ENCODE data around the gene SPG7. TPM values are rescaled to one million over a fixed set of nuclear protein-coding genes. Genes with fewer than 3 reads are reported as not detected.

SPG7 gene
- polyA plus RNA-seq, 1 donor from 2014 or later = 216 TPM

DNA sequence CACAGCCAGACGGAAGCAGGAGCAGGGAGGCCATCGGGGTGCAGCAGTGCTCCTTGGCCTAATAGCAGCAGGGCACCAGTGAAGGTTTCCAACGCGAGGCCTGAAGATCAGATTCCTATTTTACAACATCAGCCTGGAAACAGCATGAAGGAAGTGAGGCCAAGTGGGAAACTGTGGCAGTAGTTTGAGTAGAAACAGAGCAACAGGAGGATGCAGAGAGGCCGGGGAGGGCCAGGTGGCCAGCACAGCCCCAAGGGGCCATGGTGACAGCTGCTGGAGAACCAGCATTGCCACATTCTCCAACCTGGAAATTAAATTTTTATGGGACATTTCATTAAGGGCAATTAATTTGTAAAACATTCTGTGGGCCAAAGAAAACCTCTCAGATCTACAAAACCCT, 14.4 kb upstream of the SPG7 start:
- no peak overlapping the region for H3K27ac ChIP-seq (ENCODE audit: low read length)
- no peaks in the 10 kb centered on the region for H3F3A ChIP-seq (ENCODE audit: insufficient read depth, low read length, poor library complexity, severe bottlenecking)
- peaks cover 16% of the 10 kb centered on the region for H3K79me2 ChIP-seq (replicated peaks; ENCODE audit: insufficient read depth, low read length)
- H3K4me3 ChIP-seq (ENCODE audit: low read length) = no peak overlapping the region
- TF ChIP-seq EP300 (conservative IDR thresholded peaks at IDR 0.05; ENCODE audit: poor library complexity, severe bottlenecking) (no peak), MXI1 (conservative IDR thresholded peaks at IDR 0.05; ENCODE audit: poor library complexity, severe bottlenecking) (no peak), POLR2AphosphoS5 (IDR thresholded peaks at IDR 0.05) (no peak), SMC3 (conservative IDR thresholded peaks at IDR 0.05; ENCODE audit: poor library complexity) (no peak)
- TF ChIP-seq, protein P1, sequence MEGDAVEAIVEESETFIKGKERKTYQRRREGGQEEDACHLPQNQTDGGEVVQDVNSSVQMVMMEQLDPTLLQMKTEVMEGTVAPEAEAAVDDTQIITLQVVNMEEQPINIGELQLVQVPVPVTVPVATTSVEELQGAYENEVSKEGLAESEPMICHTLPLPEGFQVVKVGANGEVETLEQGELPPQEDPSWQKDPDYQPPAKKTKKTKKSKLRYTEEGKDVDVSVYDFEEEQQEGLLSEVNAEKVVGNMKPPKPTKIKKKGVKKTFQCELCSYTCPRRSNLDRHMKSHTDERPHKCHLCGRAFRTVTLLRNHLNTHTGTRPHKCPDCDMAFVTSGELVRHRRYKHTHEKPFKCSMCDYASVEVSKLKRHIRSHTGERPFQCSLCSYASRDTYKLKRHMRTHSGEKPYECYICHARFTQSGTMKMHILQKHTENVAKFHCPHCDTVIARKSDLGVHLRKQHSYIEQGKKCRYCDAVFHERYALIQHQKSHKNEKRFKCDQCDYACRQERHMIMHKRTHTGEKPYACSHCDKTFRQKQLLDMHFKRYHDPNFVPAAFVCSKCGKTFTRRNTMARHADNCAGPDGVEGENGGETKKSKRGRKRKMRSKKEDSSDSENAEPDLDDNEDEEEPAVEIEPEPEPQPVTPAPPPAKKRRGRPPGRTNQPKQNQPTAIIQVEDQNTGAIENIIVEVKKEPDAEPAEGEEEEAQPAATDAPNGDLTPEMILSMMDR (IDR thresholded peaks at IDR 0.05; ENCODE audit: poor library complexity, severe bottlenecking) = no peak
- H3K9me2 ChIP-seq (ENCODE audit: insufficient read depth, low read length) = no peaks in the 10 kb centered on the region
- no peak overlapping the region for H2AFZ ChIP-seq (ENCODE audit: low read depth, low read length)
- H3K4me2 ChIP-seq (ENCODE audit: low read length) = no peak overlapping the region
- H3K27me3 ChIP-seq (ENCODE audit: insufficient read depth, low read depth, low read length) = no peaks in the 10 kb centered on the region
- H3K9ac ChIP-seq (ENCODE audit: low read length) = no peak overlapping the region
- H3K36me3 ChIP-seq (ENCODE audit: insufficient read depth, low read length) = no peaks in the 10 kb centered on the region
- H4K20me1 ChIP-seq (ENCODE audit: insufficient read depth) = no peaks in the 10 kb centered on the region
- no peaks in the 10 kb centered on the region for H3K9me3 ChIP-seq (ENCODE audit: low read length)

DNA sequence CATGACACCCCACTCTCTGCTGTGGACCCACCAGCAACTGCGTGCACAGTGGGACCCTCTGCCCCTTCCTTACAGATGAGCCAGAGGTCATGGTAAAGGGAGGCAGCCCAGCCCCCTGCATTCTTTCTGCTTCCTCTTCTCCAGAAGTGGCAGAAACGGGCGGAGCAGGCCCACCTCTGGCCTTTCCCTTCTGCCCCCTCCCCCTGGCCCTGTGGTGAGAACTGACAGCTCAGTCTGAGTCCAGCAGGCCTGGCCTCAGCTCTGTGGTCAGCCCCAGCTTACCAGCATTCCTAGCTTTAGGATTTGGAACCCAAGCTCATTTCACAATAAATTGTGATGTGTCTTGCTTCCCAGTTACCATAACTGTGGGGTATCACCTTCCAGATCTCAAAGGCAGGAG, 13.1 kb upstream of the SPG7 start:
- no peaks in the 10 kb centered on the region for H3K27me3 ChIP-seq (ENCODE audit: insufficient read depth, low read depth, low read length)
- TF ChIP-seq POLR2AphosphoS5 (IDR thresholded peaks at IDR 0.05) = no peak
- no peak for TF ChIP-seq TAF1 (IDR thresholded peaks at IDR 0.05; ENCODE audit: low read depth)
- TF ChIP-seq EP300 (conservative IDR thresholded peaks at IDR 0.05; ENCODE audit: poor library complexity, severe bottlenecking) = no peak
- TF ChIP-seq MXI1 (conservative IDR thresholded peaks at IDR 0.05; ENCODE audit: poor library complexity, severe bottlenecking) = no peak
- no peak for TF ChIP-seq SMC3 (conservative IDR thresholded peaks at IDR 0.05; ENCODE audit: poor library complexity)
- no peak for TF ChIP-seq RAD21 (conservative IDR thresholded peaks at IDR 0.05)
- no peak for TF ChIP-seq EZH2 (IDR thresholded peaks at IDR 0.05; ENCODE audit: borderline replicate concordance, insufficient read depth, low read length, poor library complexity, severe bottlenecking)
- TF ChIP-seq, protein P1 (IDR thresholded peaks at IDR 0.05; ENCODE audit: poor library complexity, severe bottlenecking) = no peak
- TF ChIP-seq, protein P2, sequence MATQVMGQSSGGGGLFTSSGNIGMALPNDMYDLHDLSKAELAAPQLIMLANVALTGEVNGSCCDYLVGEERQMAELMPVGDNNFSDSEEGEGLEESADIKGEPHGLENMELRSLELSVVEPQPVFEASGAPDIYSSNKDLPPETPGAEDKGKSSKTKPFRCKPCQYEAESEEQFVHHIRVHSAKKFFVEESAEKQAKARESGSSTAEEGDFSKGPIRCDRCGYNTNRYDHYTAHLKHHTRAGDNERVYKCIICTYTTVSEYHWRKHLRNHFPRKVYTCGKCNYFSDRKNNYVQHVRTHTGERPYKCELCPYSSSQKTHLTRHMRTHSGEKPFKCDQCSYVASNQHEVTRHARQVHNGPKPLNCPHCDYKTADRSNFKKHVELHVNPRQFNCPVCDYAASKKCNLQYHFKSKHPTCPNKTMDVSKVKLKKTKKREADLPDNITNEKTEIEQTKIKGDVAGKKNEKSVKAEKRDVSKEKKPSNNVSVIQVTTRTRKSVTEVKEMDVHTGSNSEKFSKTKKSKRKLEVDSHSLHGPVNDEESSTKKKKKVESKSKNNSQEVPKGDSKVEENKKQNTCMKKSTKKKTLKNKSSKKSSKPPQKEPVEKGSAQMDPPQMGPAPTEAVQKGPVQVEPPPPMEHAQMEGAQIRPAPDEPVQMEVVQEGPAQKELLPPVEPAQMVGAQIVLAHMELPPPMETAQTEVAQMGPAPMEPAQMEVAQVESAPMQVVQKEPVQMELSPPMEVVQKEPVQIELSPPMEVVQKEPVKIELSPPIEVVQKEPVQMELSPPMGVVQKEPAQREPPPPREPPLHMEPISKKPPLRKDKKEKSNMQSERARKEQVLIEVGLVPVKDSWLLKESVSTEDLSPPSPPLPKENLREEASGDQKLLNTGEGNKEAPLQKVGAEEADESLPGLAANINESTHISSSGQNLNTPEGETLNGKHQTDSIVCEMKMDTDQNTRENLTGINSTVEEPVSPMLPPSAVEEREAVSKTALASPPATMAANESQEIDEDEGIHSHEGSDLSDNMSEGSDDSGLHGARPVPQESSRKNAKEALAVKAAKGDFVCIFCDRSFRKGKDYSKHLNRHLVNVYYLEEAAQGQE (IDR thresholded peaks at IDR 0.05; ENCODE audit: borderline replicate concordance) = no peak
- no peak overlapping the region for H2AFZ ChIP-seq (ENCODE audit: low read depth, low read length)

More for the DNA sequence above, 13.1 kb upstream of the SPG7 start:
- Histone ChIP-seq H3F3A (ENCODE audit: insufficient read depth, low read length, poor library complexity, severe bottlenecking) (no peaks in the 10 kb centered on the region), H3K9me3 (ENCODE audit: low read length) (no peaks in the 10 kb centered on the region), H3K27ac (ENCODE audit: low read length) (no peak overlapping the region), H3K4me3 (ENCODE audit: low read length) (no peak overlapping the region), H3K79me2 (replicated peaks; ENCODE audit: insufficient read depth, low read length) (peaks cover 13% of the 10 kb centered on the region), H3K4me2 (ENCODE audit: low read length) (no peak overlapping the region), H3K36me3 (ENCODE audit: insufficient read depth, low read length) (no peaks in the 10 kb centered on the region), H3K9me2 (ENCODE audit: insufficient read depth, low read length) (no peaks in the 10 kb centered on the region), H3K9ac (ENCODE audit: low read length) (no peak overlapping the region), H4K20me1 (ENCODE audit: insufficient read depth) (no peaks in the 10 kb centered on the region)

Data from neural cell (in vitro differentiated cells).